GM08714 (cell line): ENCODE results near the gene ARFGEF3.
"Not testable (repeated sequence)": the region's sequence is repeated elsewhere in the genome, so short reads cannot be mapped to it uniquely, and the experiment has no call there.

Experiments used
- H3K4me3 ChIP-seq: fragments of 200-500 bp; sonication (Bioruptor generic); 2 replicates; pipeline ENCODE4 v1.5.1; 2014; ENCODE audit warnings: mild to moderate bottlenecking, low read length, inconsistent platforms
- ZNF274 ChIP-seq: IDR thresholded peaks from 2 replicates; pipeline ENCODE4 v1.6.1; 2012; ENCODE audit warnings: mild to moderate bottlenecking, low read depth, low read length

Gene ARFGEF3

GRCh38 chr6:138277835-138278234 lies 116.1 kb downstream of the ARFGEF3 start:
- no peak overlapping the region for H3K4me3 ChIP-seq
- TF ChIP-seq ZNF274, result no peak

GRCh38 chr6:138278326-138278725 lies 116.6 kb downstream of the ARFGEF3 start:
- TF ChIP-seq ZNF274, result no peak
- no peak overlapping the region for H3K4me3 ChIP-seq

GRCh38 chr6:138285800-138286199 lies 124.1 kb downstream of the ARFGEF3 start:
- H3K4me3 ChIP-seq, result no peak overlapping the region
- TF ChIP-seq ZNF274, result no peak

- TF ChIP-seq ZNF274, result no peak
- no peak overlapping the region for H3K4me3 ChIP-seq
These were observed 125.0 kb downstream of the ARFGEF3 start for GRCh38 chr6:138286698-138287097.

GRCh38 chr6:138287144-138287955 lies 125.6 kb downstream of the ARFGEF3 start:
- no peak for TF ChIP-seq ZNF274
- H3K4me3 ChIP-seq, result no peak overlapping the region

GRCh38 chr6:138288428-138289085 lies 126.8 kb downstream of the ARFGEF3 start:
- H3K4me3 ChIP-seq, result not testable (repeated sequence)

GRCh38 chr6:138289739-138290138 lies 128.0 kb downstream of the ARFGEF3 start:
- H3K4me3 ChIP-seq, result no peak overlapping the region
- TF ChIP-seq ZNF274, result no peak

GRCh38 chr6:138290423-138290962 lies 128.8 kb downstream of the ARFGEF3 start:
- no peak for TF ChIP-seq ZNF274
- no peak overlapping the region for H3K4me3 ChIP-seq

- no peak overlapping the region for H3K4me3 ChIP-seq
- no peak for TF ChIP-seq ZNF274
These were observed 129.5 kb downstream of the ARFGEF3 start for GRCh38 chr6:138291036-138291848.

- no peak for TF ChIP-seq ZNF274
- H3K4me3 ChIP-seq, result no peak overlapping the region
These were observed 130.1 kb downstream of the ARFGEF3 start for GRCh38 chr6:138291849-138292181.

- no peak overlapping the region for H3K4me3 ChIP-seq
- TF ChIP-seq ZNF274, result no peak
These were observed 130.7 kb downstream of the ARFGEF3 start for GRCh38 chr6:138292482-138292881.

- no peak for TF ChIP-seq ZNF274
- H3K4me3 ChIP-seq, result no peak overlapping the region
These were observed 132.0 kb downstream of the ARFGEF3 start for GRCh38 chr6:138293428-138294395.

- no peak overlapping the region for H3K4me3 ChIP-seq
- no peak for TF ChIP-seq ZNF274
These were observed 134.6 kb downstream of the ARFGEF3 start for GRCh38 chr6:138296381-138296780.
